K562 (cell line): ENCODE data around the gene CRLF1. TPM values are rescaled to one million over a fixed set of nuclear protein-coding genes. Genes with fewer than 3 reads are reported as not detected.
A peak's percentile ranks its signal among the peaks of the same experiment; 100 is the strongest.

Source experiments
- ADNP ChIP-seq: fragments of 200-800 bp; sonication (Bioruptor generic); IDR thresholded peaks from 2 replicates; pipeline ENCODE4 v1.6.1; 2016; ENCODE audit warnings: missing genetic modification characterization, missing compliant biosample characterization
- ARHGAP35 ChIP-seq: fragments of 450-650 bp; IDR thresholded peaks from 2 replicates; pipeline ENCODE4 v1.6.1; 2018; ENCODE audit not compliant: partially characterized antibody
- CHD7 ChIP-seq: fragments of 200-600 bp; sonication (generic); IDR thresholded peaks from one replicate; pipeline ENCODE4 v1.6.1; 2012; ENCODE audit warnings: mild to moderate bottlenecking, low read depth, low read length, inconsistent platforms
- MCM2 ChIP-seq: fragments of 450-650 bp; IDR thresholded peaks from 2 replicates; pipeline ENCODE4 v1.6.1; 2017; ENCODE audit warnings: low read depth, mild to moderate bottlenecking
- MTF1 ChIP-seq: fragments of 250-450 bp; sonication (Bioruptor Pico); IDR thresholded peaks from 2 replicates; pipeline ENCODE4 v1.9.0; 2021; ENCODE audit warnings: moderate library complexity, mild to moderate bottlenecking, inconsistent platforms, borderline replicate concordance
- MYC ChIP-seq, 2 experiments: fragments of 250-450 bp in 1 of 2; sonication (Bioruptor Pico) in 1 of 2; IDR thresholded peaks; 2 replicates each; pipeline versions ENCODE4 v1.5.1 to v1.6.1; 2012 to 2021; ENCODE audit warnings: low read depth in 2 of 2, borderline replicate concordance in 1 of 2, improper control_type of control experiment in 1 of 2, low read length in 1 of 2, mild to moderate bottlenecking in 1 of 2, moderate library complexity in 1 of 2
- NBN ChIP-seq: fragments of 450-650 bp; IDR thresholded peaks from 2 replicates; pipeline ENCODE4 v1.6.1; 2016; ENCODE audit warnings: low read depth, mild to moderate bottlenecking
- PRDM10 ChIP-seq: fragments of 450-650 bp; IDR thresholded peaks from 2 replicates; pipeline ENCODE4 v1.6.1; 2018; ENCODE audit not compliant: partially characterized antibody
- PURB ChIP-seq: sonication (generic); formaldehyde crosslinking; IDR thresholded peaks from 2 replicates; pipeline ENCODE4 v1.9.0; 2021; ENCODE audit warnings: low read depth, mild to moderate bottlenecking, missing genetic modification reagents
- SMARCB1 ChIP-seq: IDR thresholded peaks from 2 replicates; pipeline ENCODE4 v1.6.1; 2011; ENCODE audit warnings: improper control_type of control experiment, low read depth; ENCODE audit not compliant: insufficient read length
- WHSC1 ChIP-seq: IDR thresholded peaks from one replicate; pipeline ENCODE4 v1.6.1; 2012; ENCODE audit warnings: low read length, control low read depth, inconsistent platforms
- ZNF282 ChIP-seq: sonication (generic); formaldehyde crosslinking; IDR thresholded peaks from 2 replicates; pipeline ENCODE4 v1.8.1; 2023; ENCODE audit warnings: missing genetic modification reagents
- ZNF431 ChIP-seq: sonication (generic); formaldehyde crosslinking; IDR thresholded peaks from 2 replicates; pipeline ENCODE4 v1.8.0; 2022; ENCODE audit warnings: mild to moderate bottlenecking, missing genetic modification reagents
- polyA plus RNA-seq, 8 experiments: library from polyadenylated mRNA; depleted of rRNA in 4 of 8; stranded (reverse) in 5 of 8; unstranded in 3 of 8; fragments of >200 nt; fragmentation: Nextera tagmentation in 2 of 8; fragmentation: Illumina TruSeq in 1 of 8; extraction: Ambion mirVana in 2 of 8; extraction: Trizol in 1 of 8; gene quantifications; 2 replicates each; pipeline versions ENCODE4 v1.2.1 to v1.2.3, GENCODE V29; 2011 to 2014; ENCODE audit warnings: inconsistent platforms in 1 of 8, missing spikeins in 1 of 8
- total RNA-seq, 7 experiments: library from RNA; depleted of rRNA in 6 of 7; stranded (reverse); fragments of >200 nt in 6 of 7; fragmentation: Illumina TruSeq in 2 of 7; extraction: Trizol in 2 of 7; gene quantifications; 2 replicates each; pipeline versions ENCODE4 v1.2.1 to v1.2.3, GENCODE V29; 2011 to 2021; ENCODE audit warnings: low replicate concordance in 1 of 7

Gene CRLF1
- total and polyA plus RNA-seq, 9 of the 15 experiments (the other 6 are each of a cell fraction or from before 2014, with no cell fraction given): 0.85 to 3.6 (median 1.7) TPM

GRCh38 chr19:18594096-18594823 lies 12.3 kb downstream of the CRLF1 start (continued):
- TF ChIP-seq CHD7 (no peak), ARHGAP35 (no peak), MTF1 (no peak), ZNF431 (CRISPR knock-in tag) (no peak), WHSC1 (no peak), ZNF282 (CRISPR knock-in tag) (no peak), SMARCB1 (no peak), PRDM10 (no peak), MYC (IDR thresholded peaks at IDR 0.05; ENCODE audit: low read depth, low read length) (peak; percentile 53; the same call in 1 of the 2 replicates), MYC (CRISPR knock-in tag; IDR thresholded peaks at IDR 0.05; ENCODE audit: borderline replicate concordance, low read depth) (no peak), PURB (CRISPR knock-in tag) (no peak), NBN (no peak), MCM2 (no peak), ADNP (tag) (no peak)
